Measurements from ENCODE around the gene NPAT. TPM values are rescaled to one million over a fixed set of nuclear protein-coding genes. Genes with fewer than 3 reads are reported as not detected.
A peak's percentile ranks its signal among the peaks of the same experiment; 100 is the strongest.

The NPAT gene
- total RNA-seq, 1 experiment from 2014 or later: 16.6 TPM

GRCh38 chr11:108213784-108214183, 8.7 kb downstream of the NPAT start:
- Histone ChIP-seq H3K4me1 (ENCODE audit: control insufficient read depth, insufficient read depth, low read length) (peaks cover 1% of the 10 kb centered on the region; the same call in 1 of the 2 replicates), H3K9me3 (ENCODE audit: control insufficient read depth, insufficient read depth, low read depth, low read length) (no peaks in the 10 kb centered on the region), H3K27ac (ENCODE audit: low read length) (no peak overlapping the region), H3K27me3 (ENCODE audit: control insufficient read depth, insufficient read depth, low read length) (no peaks in the 10 kb centered on the region), H3K36me3 (ENCODE audit: control insufficient read depth, insufficient read depth, low read length) (no peaks in the 10 kb centered on the region), H3K4me3 (ENCODE audit: low read depth in 2 of 2, low read length in 2 of 2) (no peak overlapping the region)
- intact Hi-C loops (cut with micrococcal nuclease; ENCODE audit: unreplicated experiment): no loop called here
- in situ Hi-C loops (cut with HindIII; ENCODE audit: low pct_unique_long_range_greater_than_20kb, low sequenced_read_pairs): no loop called here
- DNase-seq (ENCODE audit: low read depth, low spot score) (no peak), ATAC-seq (0 out of 2 replicates have a peak, but pooled peaks have one; percentile 34)
- CTCF ChIA-PET: no interaction called here
- POLR2A ChIA-PET: no interaction called here
- TF ChIP-seq POLR2AphosphoS5 (IDR thresholded peaks at IDR 0.05; ENCODE audit: low read depth, low read length): no peak
- TF ChIP-seq TCF7L2 (IDR thresholded peaks at IDR 0.05; ENCODE audit: low read depth, low read length): no peak
- no peak for TF ChIP-seq SIN3A (IDR thresholded peaks at IDR 0.05; ENCODE audit: borderline replicate concordance, insufficient read depth, low read depth, low read length)
- no peak for TF ChIP-seq REST (IDR thresholded peaks at IDR 0.05; ENCODE audit: insufficient read depth in 1 of 2, low read depth in 2 of 2, low read length in 1 of 2)
- TF ChIP-seq CTCF (IDR thresholded peaks at IDR 0.05): no peak
- no TSS peak for BruUV-seq (replicated peaks)

- intact Hi-C loops (cut with micrococcal nuclease; ENCODE audit: unreplicated experiment) (no loop called here), in situ Hi-C loops (cut with HindIII; ENCODE audit: low pct_unique_long_range_greater_than_20kb, low sequenced_read_pairs) (no loop called here)
- ATAC-seq (no peak), DNase-seq (ENCODE audit: low read depth, low spot score) (no peak)
- POLR2A ChIA-PET: no interaction called here
- no peak for TF ChIP-seq POLR2AphosphoS5 (IDR thresholded peaks at IDR 0.05; ENCODE audit: low read depth, low read length)
- TF ChIP-seq CTCF (IDR thresholded peaks at IDR 0.05): no peak
- no peak for TF ChIP-seq SIN3A (IDR thresholded peaks at IDR 0.05; ENCODE audit: borderline replicate concordance, insufficient read depth, low read depth, low read length)
- no peak for TF ChIP-seq TCF7L2 (IDR thresholded peaks at IDR 0.05; ENCODE audit: low read depth, low read length)
- TF ChIP-seq REST (IDR thresholded peaks at IDR 0.05; ENCODE audit: insufficient read depth in 1 of 2, low read depth in 2 of 2, low read length in 1 of 2): no peak
- CTCF ChIA-PET: no interaction called here
- no TSS peak for BruUV-seq (replicated peaks)
- Histone ChIP-seq H3K36me3 (ENCODE audit: control insufficient read depth, insufficient read depth, low read length) (no peaks in the 10 kb centered on the region), H3K27me3 (ENCODE audit: control insufficient read depth, insufficient read depth, low read length) (no peaks in the 10 kb centered on the region), H3K4me1 (ENCODE audit: control insufficient read depth, insufficient read depth, low read length) (no peaks in the 10 kb centered on the region), H3K27ac (ENCODE audit: low read length) (no peak overlapping the region), H3K4me3 (ENCODE audit: low read depth in 2 of 2, low read length in 2 of 2) (no peak overlapping the region), H3K9me3 (ENCODE audit: control insufficient read depth, insufficient read depth, low read depth, low read length) (peaks cover 15% of the 10 kb centered on the region)
These were observed 12.0 kb downstream of the NPAT start for GRCh38 chr11:108210441-108210840.

Data from Panc1 (cell line).